ENCODE measurements around the gene ARMC6. TPM values are rescaled to one million over a fixed set of nuclear protein-coding genes. Genes with fewer than 3 reads are reported as not detected.
A peak's percentile ranks its signal among the peaks of the same experiment; 100 is the strongest.
"Not testable (repeated sequence)": the region's sequence is repeated elsewhere in the genome, so short reads cannot be mapped to it uniquely, and the experiment has no call there.

Gene ARMC6
- total RNA-seq, 2 experiments from 2014 or later: 63.9 to 104 TPM

GRCh38 chr19:19098084-19098702 lies 64.8 kb downstream of the ARMC6 start:
- Histone ChIP-seq H3K27ac (ENCODE audit: low read depth, low read length, poor library complexity, severe bottlenecking) (no peak overlapping the region), H3K9me3 (ENCODE audit: low read length) (no peaks in the 10 kb centered on the region), H3K4me3 (ENCODE audit: low read depth, low read length, poor library complexity, severe bottlenecking) (no peak overlapping the region), H4K20me1 (ENCODE audit: insufficient read depth, low read length) (no peaks in the 10 kb centered on the region), H3K36me3 (ENCODE audit: insufficient read depth, low read length) (0 out of 2 replicates have a peak, but pooled peaks cover 8% of the 10 kb centered on the region), H2AFZ (ENCODE audit: low read length) (no peak overlapping the region), H3K79me2 (ENCODE audit: insufficient read depth, low read depth, low read length) (no peaks in the 10 kb centered on the region), H3K4me2 (ENCODE audit: low read length) (no peak overlapping the region), H3K9me2 (ENCODE audit: insufficient read depth, low read length) (no peaks in the 10 kb centered on the region), H3K4me1 (ENCODE audit: insufficient read depth, low read length, poor library complexity, severe bottlenecking) (no peaks in the 10 kb centered on the region)
- no peak for DNase-seq (ENCODE audit: low spot score)
- POLR2A ChIA-PET: no interaction called here
- CTCF ChIA-PET (ENCODE audit: unreplicated experiment): no interaction called here
- no TSS peak for BruUV-seq (replicated peaks)
- TF ChIP-seq EZH2phosphoT487 (IDR thresholded peaks at IDR 0.05; ENCODE audit: borderline replicate concordance, low read depth, low read length): no peak
- intact Hi-C loops (cut with micrococcal nuclease; ENCODE audit: unreplicated experiment): no loop called here

GRCh38 chr19:19098703-19099632 lies 65.6 kb downstream of the ARMC6 start:
- H3K9me2 ChIP-seq (ENCODE audit: insufficient read depth, low read length): no peaks in the 10 kb centered on the region
- H3K27ac ChIP-seq (ENCODE audit: low read depth, low read length, poor library complexity, severe bottlenecking): no peak overlapping the region
- BruUV-seq (replicated peaks): TSS peak; percentile 41
- 0 out of 2 replicates have a peak, but pooled peaks cover 8% of the 10 kb centered on the region for H3K36me3 ChIP-seq (ENCODE audit: insufficient read depth, low read length)
- H3K4me2 ChIP-seq (ENCODE audit: low read length): no peak overlapping the region
- CTCF ChIA-PET (ENCODE audit: unreplicated experiment): no interaction called here
- intact Hi-C loops (cut with micrococcal nuclease; ENCODE audit: unreplicated experiment): no loop called here
- POLR2A ChIA-PET: no interaction called here
- no peaks in the 10 kb centered on the region for H3K79me2 ChIP-seq (ENCODE audit: insufficient read depth, low read depth, low read length)
- no peaks in the 10 kb centered on the region for H4K20me1 ChIP-seq (ENCODE audit: insufficient read depth, low read length)
- no peak overlapping the region for H2AFZ ChIP-seq (ENCODE audit: low read length)
- TF ChIP-seq EZH2phosphoT487 (IDR thresholded peaks at IDR 0.05; ENCODE audit: borderline replicate concordance, low read depth, low read length) (no peak), CTCF (conservative IDR thresholded peaks at IDR 0.05; ENCODE audit: low read length) (no peak)
- DNase-seq (ENCODE audit: low spot score): no peak
- H3K9me3 ChIP-seq (ENCODE audit: low read length): no peaks in the 10 kb centered on the region
- no peak overlapping the region for H3K4me3 ChIP-seq (ENCODE audit: low read depth, low read length, poor library complexity, severe bottlenecking)
- H3K4me1 ChIP-seq (ENCODE audit: insufficient read depth, low read length, poor library complexity, severe bottlenecking): no peaks in the 10 kb centered on the region

DNA sequence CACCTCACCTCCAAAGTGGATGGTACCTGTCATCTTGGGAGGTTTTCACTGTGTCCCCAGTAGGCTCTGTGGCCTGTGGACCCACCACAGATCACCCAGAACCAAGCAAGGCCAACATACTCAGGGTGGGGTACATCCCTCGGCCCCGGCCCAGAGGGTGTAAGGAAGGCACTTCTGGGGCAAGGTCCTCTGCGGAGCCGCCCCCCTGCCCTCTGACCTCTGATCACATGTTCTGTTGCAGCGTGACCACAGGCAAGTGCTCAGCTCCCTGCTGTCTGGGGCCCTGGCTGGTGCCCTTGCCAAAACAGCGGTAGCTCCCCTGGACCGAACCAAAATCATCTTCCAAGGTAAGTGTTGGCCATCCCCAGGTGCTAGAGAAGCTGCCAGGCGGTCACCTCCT lies 68.1 kb downstream of the ARMC6 start:
- no peaks in the 10 kb centered on the region for H3K79me2 ChIP-seq (ENCODE audit: insufficient read depth, low read depth, low read length)
- peaks cover 16% of the 10 kb centered on the region for H3K4me1 ChIP-seq (ENCODE audit: insufficient read depth, low read length, poor library complexity, severe bottlenecking)
- intact Hi-C loops (cut with micrococcal nuclease; ENCODE audit: unreplicated experiment): no loop called here
- ChIA-PET POLR2A (interaction anchor here (1.3 kb wide), 1 partner anchor 9 kb away, joined by 3 read pairs; no protein-coding TSS in a partner anchor), CTCF (ENCODE audit: unreplicated experiment) (no interaction called here)
- TF ChIP-seq EZH2phosphoT487 (IDR thresholded peaks at IDR 0.05; ENCODE audit: borderline replicate concordance, low read depth, low read length) (no peak), CTCF (conservative IDR thresholded peaks at IDR 0.05; ENCODE audit: low read length) (no peak)
- H3K27ac ChIP-seq (ENCODE audit: low read depth, low read length, poor library complexity, severe bottlenecking): no peak overlapping the region
- no peaks in the 10 kb centered on the region for H3K9me2 ChIP-seq (ENCODE audit: insufficient read depth, low read length)
- H4K20me1 ChIP-seq (ENCODE audit: insufficient read depth, low read length): no peaks in the 10 kb centered on the region
- H3K9me3 ChIP-seq (ENCODE audit: low read length): no peaks in the 10 kb centered on the region
- no peak for DNase-seq (ENCODE audit: low spot score)
- 0 out of 2 replicates have a peak, but pooled peaks cover 8% of the 10 kb centered on the region for H3K36me3 ChIP-seq (ENCODE audit: insufficient read depth, low read length)
- H2AFZ ChIP-seq (ENCODE audit: low read length): no peak overlapping the region
- H3K4me2 ChIP-seq (ENCODE audit: low read length): no peak overlapping the region
- no peak overlapping the region for H3K4me3 ChIP-seq (ENCODE audit: low read depth, low read length, poor library complexity, severe bottlenecking)
- no TSS peak for BruUV-seq (replicated peaks)

DNA sequence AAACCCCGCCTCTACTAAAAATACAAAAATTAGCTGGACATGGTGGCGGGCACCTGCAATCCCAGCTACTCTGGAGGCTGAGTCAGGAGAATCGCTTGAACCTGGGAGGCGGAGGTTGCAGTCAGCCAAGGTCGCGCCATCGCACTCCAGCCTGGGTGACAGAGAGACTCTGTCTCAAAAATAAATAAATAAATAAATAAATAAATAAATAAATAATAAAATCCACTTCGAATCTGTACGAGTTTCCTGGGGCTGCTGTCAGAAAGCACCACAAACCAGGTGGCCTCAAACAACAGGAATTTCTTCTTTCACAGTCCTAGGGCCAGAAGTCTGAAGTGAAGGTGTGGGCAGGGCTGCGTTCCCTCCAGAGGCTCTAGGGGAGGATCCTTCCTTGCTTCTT lies 69.2 kb downstream of the ARMC6 start:
- H4K20me1 ChIP-seq (ENCODE audit: insufficient read depth, low read length); intact Hi-C loops (cut with micrococcal nuclease; ENCODE audit: unreplicated experiment); H3K27ac ChIP-seq (ENCODE audit: low read depth, low read length, poor library complexity, severe bottlenecking); H3K4me3 ChIP-seq (ENCODE audit: low read depth, low read length, poor library complexity, severe bottlenecking); H3K9me2 ChIP-seq (ENCODE audit: insufficient read depth, low read length); BruUV-seq (replicated peaks); H3K4me2 ChIP-seq (ENCODE audit: low read length); DNase-seq (ENCODE audit: low spot score); CTCF ChIA-PET (ENCODE audit: unreplicated experiment); H3K36me3 ChIP-seq (ENCODE audit: insufficient read depth, low read length); H2AFZ ChIP-seq (ENCODE audit: low read length); H3K79me2 ChIP-seq (ENCODE audit: insufficient read depth, low read depth, low read length); H3K9me3 ChIP-seq (ENCODE audit: low read length): not testable (repeated sequence)
- POLR2A ChIA-PET: interaction anchor here (1.3 kb wide), 1 partner anchor 10 kb away, joined by 3 read pairs; no protein-coding TSS in a partner anchor
- H3K4me1 ChIP-seq (ENCODE audit: insufficient read depth, low read length, poor library complexity, severe bottlenecking): peaks cover 16% of the 10 kb centered on the region

Measured in OCI-LY7 (cell line).